NCI-H524 treated with DMSO at 0.1 percent for 48 hours (cell line): ENCODE results near the gene ZSCAN5C.
"Not testable (repeated sequence)": the region's sequence is repeated elsewhere in the genome, so short reads cannot be mapped to it uniquely, and the experiment has no call there.

ENCODE experiments used
- DNase-seq: peaks from one replicate; lab custom pipeline; 2025; lab: John Stamatoyannopoulos, UW

The ZSCAN5C gene, protein sequence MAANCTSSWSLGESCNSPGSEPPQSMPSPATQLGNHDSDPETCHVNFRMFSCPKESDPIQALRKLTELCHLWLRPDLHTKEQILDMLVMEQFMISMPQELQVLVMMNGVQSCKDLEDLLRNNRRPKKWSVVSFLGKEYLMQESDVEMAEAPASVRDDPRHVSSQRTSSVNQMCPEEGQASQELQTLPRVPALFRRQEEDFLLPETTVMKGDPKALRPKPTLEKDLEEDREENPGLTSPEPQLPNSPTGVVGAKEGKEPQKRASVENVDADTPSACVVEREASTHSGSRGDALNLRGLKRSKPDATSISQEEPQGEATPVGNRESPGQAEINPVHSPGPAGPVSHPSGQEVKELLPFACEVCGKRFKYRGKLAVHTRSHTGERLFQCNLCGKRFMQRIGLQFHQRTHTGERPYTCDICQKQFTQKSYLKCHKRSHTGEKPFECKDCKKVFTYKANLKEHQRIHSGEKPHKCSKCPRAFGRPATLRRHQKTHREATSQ

DNA sequence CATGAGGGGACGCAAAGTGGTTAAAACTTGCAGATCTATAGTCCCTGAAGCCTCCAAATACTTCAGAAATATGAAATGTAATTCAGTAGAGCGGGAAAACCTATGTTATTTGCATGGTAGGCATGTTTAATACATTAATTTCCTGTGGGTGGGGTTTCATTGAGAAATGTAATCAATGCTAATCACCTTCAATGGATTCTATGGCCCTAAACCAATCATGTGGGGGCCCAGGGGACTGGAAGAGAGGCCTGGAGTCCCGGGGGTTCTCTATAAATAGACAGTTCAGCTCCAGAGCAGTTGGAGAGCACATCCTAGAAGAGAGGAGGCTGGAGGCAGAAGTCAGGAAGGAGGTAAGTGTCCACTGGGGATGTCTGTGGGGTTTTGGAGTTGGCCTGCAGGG, at the start of gene ZSCAN5C:
TSS of gene ZSCAN5C (plus strand) at position 301 of the 400 bp plus-strand sequence. CDS start 3,641 bp downstream, outside the sequence.
- DNase-seq: no peak

DNA sequence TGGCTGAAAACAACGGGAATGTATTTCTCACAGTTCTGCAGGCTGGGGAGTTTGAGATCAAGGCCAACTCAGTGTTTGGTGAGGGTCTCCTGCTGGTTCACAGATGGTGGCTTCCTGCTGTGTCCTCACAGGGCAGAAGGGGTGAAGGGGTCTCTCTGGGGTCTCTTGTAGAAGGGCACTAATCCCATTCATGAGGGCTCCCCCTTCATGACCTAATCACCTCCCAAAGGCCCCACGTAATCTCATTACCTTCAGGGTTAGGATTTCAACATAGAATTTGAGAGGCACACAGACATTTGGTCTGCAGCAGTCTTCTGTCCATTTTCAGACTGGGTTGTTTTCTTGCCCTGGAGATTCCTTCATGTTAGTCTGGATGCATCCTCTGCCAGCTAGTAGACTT, 49.4 kb upstream of the ZSCAN5C start:
- no peak for DNase-seq

DNA sequence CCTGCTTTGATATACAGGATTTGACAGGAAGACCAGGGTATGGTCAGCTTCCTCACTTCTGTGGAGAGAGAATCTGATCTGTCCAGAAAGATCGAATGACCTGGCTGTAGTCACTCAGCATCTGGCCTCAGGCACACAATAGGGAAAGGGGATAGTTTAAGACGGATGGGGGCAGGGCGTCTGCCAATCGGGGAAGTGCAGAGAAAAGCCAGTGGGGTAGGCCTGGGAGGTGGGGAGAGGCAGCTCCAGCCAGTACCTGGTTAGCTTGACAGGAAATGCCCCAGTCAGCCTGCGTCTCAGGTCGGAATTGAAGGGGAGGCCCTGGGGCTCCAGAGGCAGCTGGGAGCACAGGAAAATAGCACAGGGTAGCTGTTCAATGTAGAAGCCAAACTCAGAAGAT, 48.6 kb upstream of the ZSCAN5C start:
- no peak for DNase-seq

DNA sequence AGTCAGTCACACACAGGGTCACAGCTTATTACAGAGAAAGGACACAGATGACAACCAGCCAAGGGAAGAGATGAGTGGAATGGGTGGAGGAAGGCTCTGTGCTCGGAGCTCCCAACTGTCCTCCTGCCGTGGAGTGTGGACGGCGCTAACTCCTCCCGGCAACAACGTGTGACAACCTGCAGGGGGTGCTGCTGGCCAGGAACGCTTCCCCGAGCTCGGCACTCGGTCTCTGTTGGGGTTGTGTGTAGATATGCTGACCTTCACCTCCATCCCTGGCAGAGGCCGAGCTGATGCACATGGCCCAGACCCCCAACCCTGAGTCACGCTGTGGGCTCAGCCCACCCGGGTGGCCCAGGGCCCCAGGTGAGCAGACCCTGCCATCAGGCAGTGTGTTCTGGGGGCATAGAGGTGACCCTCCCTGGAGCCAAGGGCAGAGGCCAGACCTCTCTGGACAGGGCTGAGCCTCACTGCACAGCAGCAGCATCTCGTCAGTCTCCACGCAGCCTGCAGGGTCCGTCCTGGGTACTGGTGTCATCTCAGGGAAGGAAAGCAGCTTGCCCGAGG, 46.9 kb upstream of the ZSCAN5C start:
- no peak for DNase-seq

DNA sequence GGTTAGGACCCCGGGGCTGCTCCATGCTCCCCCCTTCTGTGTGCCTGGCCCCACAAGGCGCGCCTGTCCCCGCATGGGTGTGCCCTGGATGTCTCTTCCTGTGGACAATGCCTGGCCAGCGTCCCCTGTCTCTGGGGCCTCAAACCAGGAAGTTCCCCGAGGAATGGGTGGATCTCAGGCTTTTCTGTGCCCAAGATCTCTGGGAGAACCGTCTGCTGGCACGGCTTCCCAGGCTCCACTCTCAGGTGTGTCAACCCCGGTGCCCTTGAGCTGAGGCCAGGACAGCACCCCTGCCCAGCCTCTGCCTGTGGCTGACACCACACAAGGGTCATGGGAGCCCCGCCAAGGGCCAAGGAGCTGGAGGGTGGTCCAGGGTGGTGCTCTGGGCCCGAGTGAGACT, 45.3 kb upstream of the ZSCAN5C start:
- DNase-seq: no peak

DNA sequence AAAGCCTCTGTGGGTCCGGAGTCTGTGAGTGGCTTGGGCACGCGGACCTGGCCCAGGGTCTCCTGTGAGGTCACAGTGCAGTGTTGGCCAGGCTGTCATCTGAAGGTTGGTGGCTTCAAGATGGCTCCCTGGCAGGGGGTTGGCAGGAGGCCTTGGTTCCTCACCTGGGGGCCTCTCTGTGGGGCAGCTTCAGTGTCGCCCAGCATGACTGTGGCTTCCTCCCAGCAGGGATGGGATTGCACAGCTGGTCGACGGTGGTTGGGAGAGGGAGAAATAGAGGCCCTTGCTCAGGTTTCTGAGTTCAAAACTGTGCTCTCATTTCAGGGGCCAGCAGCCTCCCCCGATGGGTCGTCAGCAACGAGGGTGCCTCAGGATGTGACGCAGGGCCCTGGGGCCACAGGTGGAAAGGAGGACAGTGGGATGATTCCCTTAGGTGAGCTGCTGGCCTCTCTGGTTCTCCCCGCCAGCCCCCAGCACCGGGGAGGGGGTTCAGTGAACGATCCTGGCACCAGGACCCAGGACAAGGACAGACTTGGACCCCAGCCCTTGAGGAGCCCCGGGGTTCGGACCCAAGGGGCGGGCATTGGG, 43.8 kb upstream of the ZSCAN5C start:
- no peak for DNase-seq

DNA sequence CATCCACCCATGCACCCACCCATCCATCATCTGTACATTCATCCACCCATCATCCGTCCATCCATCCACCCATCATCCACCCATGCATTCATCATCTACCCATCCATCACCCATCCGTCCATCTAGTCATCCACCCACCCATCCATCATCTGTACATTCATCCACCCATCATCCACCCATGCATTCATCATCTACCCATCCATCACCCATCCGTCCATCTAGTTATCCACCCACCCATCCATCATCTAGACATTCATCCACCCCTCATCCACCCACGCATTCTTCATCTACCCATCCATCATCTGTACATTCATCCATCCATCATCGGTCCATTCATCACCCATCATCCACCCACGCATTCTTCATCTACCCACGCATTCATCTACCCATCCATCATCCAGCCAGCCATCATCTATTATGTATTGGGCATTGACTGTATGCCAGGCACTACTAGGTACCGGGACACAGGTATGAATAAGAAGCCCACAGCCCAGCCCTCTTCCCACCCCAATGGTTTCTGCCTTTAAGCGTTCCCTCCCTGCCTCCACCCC, 43.0 kb upstream of the ZSCAN5C start:
- DNase-seq: no peak

DNA sequence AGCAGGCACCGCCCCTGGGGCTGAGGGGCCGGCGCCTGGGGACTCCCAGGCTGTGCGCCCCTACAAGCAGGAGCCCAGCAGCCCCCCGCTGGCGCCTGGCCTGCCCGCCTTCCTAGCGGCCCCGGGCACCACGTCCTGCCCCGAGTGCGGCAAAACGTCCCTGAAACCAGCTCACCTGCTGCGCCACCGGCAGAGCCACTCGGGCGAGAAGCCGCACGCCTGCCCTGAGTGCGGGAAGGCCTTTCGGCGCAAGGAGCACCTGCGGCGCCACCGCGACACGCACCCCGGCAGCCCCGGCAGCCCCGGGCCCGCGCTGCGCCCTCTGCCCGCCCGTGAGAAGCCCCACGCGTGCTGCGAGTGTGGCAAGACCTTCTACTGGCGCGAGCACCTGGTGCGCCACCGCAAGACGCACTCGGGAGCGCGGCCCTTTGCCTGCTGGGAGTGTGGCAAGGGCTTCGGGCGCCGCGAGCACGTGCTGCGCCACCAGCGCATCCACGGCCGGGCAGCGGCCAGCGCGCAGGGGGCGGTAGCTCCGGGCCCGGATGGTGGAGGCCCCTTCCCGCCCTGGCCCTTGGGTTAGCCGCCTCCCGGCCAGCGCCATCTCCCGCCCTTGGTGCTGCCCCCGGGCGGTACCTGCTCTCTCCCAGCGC, 42.3 kb upstream of the ZSCAN5C start:
- DNase-seq: no peak

DNA sequence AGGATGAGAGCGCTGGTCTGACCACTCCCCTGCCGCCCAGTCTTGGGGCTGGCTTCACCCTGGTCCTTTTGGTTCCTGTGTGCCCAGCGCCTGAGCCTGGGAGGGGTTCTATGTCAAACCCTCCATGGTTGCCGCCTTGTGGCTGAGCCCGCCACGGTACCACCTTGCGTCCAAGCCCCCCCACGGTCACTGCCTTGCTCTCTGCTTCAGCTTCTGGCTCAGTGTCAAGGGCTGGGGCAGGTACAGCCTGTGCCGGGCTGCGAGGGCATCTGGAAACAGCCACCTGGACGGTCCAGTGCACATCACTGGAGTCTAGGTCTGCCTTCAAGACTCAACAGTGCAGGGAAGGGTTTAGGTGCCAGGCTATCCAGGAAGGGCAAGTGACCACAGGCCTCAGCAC, 40.5 kb upstream of the ZSCAN5C start:
- no peak for DNase-seq

DNA sequence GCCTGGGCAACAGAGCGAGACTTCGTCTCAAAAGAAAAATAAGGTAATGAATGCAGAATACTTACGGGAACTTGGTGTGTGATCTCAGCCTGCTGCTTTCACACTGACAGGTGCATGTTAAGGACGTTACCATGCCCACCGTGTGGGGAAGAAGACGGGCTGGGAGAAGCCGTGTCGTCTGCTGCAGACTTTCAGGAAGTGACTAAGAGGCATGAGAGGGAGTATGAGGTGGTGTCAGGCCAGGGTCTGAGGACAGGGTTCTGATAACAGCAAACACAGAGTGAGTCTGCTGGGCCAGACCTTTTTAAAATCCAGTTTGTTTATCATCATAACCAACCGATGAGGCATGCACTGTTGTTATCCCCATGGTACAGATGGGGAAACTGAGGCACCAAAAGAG, 39.8 kb upstream of the ZSCAN5C start:
- no peak for DNase-seq

DNA sequence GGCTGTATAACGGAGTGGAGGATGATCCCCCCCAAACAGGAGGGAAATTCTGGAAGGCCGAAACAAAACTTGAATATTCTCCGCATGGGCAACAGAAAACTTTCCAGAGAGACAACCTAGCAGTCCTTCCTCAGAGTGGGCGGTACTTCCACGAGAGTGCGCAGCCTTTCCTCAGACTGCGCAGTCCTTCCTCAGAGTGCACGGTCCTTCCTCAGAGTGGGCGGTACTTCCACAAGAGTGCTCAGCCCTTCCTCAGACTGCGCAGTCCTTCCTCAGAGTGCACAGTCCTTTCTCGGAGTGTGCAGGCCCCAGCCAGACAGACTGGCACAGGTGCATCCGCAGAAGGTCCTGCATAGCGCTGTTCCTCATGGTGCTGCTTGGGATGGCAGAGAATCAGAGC, 39.0 kb upstream of the ZSCAN5C start:
- DNase-seq: no peak

DNA sequence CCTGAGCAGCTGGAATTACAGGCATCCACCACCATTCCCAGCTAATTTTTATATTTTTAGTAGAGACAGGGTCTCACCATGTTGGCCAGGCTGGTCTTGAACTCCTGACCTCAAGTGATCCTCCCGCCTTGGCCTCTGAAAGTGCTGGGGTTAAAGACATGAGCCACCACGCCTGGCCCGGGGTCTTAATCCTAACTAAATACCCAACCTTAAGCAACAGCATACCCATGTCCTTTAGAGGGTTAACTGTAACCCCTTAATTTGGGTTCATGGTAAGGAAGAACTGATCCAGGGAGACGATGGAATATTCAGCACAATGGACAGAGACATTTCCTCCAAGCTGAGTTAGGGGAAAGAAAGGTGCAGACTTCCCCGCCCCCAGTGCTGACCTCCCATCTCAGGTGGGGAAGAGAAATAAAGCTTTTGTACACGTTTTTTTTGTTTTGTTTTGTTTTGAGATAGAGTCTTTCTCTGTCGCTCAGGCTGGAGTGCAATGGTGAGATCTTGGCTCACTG, 35.0 kb upstream of the ZSCAN5C start:
- DNase-seq: no peak

DNA sequence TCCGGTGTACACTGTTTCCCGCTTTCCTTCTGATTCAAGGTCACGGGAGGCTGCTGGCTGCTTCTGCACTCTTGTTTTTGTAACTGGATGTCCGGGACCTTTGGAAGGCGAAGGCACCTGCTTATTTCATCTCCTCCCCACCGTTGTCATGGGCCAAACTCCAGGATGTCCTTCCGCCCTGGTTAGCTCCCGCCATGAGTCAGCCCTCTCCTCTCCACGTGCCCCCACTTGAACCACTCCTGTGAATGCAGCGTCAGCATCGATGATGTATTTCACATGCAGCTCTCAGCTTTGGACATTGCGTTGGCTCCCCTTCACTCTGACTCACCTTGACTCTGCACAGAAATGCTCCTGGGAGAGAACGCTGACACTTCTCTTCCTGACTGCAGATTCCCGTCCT, 31.8 kb upstream of the ZSCAN5C start:
- DNase-seq: no peak

DNA sequence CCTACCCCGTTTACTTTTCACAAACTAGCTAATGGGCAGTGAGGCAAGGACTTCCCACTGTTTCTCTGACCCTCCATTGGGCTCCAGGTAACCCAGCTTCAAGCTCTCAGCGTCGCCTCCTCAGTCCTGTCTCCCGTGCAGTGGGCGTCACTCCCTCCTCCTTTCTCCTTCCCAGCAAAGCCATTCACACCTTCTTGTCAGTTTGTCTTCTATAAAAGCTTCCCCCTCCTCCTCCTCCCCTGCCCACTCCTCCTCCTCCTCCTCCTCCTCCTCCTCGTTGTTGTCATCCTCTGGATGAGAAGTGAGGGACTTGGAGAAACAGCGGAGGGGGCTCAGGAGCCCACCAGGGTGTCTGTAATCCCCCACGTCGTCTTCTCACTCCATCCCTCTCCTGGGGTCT, 28.0 kb upstream of the ZSCAN5C start:
- no peak for DNase-seq

DNA sequence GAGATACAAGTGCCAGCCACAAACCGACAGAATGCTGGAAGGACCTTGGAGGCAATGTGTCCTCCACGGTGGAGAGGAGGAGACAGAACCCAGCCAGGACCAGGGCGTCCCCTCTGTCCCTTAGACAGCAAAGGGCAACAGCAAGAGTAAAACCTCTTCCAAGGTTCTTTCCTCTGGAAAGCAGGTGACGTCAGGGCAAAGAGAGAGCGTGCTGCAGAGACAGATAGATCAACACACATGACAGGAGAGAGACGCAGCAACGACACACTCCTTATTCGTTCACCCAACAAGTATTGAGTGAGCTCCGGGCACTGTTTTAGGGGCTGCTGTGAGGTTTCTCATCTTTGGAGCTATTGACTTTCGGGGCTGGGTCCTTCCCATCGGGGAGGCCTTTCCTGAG, 27.5 kb upstream of the ZSCAN5C start:
- no peak for DNase-seq

DNA sequence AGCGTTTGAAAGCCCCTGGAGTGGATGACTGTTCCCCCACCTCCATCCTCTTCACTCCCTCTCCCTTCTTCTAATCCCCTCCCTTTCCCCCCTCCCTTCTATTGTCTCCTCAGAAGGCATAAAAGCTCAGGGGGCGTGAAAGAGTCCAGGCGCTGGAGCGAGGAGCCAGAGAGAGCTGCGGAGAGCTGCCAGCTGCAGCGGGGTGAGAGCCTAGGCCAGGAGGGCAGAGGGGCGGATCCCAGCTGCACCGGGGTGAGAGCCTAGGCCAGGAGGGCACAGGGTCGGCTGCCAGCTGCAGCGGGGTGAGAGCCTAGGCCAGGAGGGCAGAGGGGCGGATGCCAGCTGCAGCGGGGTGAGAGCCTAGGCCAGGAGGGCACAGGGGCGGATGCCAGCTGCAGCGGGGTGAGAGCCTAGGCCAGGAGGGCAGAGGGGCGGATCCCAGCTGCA, 26.2 kb upstream of the ZSCAN5C start, which contains the start of gene GALP:
TSS of gene GALP (plus strand) at position 148 of the 447 bp plus-strand sequence. CDS start 1,101 bp downstream, outside the sequence.
- not testable (repeated sequence) for DNase-seq

DNA sequence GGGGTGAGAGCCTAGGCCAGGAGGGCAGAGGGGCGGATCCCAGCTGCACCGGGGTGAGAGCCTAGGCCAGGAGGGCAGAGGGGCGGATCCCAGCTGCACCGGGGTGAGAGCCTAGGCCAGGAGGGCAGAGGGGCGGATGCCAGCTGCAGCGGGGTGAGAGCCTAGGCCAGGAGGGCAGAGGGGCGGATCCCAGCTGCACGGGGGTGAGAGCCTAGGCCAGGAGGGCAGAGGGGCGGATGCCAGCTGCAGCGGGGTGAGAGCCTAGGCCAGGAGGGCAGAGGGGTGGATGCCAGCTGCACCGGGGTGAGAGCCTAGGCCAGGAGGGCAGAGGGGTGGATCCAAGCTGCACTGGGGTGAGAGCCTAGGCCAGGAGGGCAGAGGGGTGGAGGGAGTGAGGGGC, 25.8 kb upstream of the ZSCAN5C start:
- DNase-seq: not testable (repeated sequence)

DNA sequence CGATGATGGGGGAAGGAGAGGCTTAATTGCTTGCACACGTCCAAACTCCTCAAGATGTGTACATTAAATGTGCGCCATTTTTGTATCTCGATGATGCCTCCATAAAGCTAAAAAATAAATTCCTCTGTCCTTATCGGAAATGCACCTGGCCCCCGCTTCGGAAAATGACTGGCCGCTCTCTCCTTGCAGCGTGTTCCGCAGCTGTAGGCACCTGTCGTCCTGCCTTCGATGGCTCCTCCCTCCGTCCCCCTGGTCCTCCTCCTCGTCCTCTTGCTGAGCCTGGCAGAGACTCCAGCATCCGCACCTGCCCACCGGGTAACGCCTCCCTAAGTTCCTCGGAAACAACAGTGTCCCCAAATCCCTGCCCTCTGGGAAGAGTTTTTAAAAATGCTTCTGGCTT, 25.2 kb upstream of the ZSCAN5C start:
- DNase-seq: no peak

DNA sequence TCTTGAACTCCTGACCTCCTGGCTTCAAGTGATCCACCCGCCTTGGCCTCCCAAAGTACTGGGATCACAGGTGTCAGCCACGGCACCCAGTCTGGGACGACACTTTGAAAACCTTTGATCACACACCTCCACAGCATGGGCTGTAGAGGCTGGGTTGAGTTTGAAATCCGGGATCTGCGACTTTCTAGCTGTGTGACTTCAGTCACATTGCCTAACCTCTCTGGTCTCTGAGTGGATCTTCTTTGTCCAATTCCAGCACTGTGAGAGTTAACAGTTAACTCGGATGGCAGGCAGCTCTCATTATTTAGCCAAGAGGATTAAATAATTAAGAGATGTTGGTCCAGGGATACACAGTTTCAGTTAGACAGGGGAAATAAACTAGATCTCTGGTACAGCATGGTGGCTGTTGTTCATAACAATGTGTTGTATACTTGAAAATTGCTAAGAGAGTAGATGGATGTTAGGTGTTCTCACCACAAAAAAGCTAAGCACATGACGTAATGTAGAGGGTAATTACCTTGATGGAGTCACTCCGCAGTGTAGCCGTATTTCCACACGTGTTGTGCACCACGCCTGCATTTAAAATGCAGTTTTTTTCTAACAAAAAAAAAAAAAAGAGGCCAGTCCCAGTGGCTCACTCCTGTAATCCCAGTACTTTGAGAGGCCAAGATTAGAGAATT, 24.4 kb upstream of the ZSCAN5C start:
- DNase-seq: no peak

DNA sequence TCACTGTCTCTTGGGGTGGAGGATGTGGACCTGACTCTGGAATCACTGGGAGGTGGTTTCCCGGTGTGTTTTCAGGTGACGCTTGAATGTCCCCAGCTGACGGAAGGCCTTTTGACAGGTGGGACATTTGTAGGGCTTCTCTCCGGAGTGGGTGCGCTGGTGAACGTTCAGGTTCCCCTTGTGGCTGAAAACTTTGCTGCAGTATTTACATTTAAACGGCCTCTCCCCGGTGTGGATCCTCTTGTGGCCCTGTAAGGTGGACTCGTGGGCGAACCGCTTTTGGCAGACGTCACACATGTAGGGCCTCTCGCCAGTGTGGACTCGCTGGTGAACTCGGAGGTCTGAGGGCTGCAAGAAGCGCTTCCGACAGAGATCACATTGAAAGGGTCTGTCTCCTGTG, 12.3 kb upstream of the ZSCAN5C start:
- no peak for DNase-seq

DNA sequence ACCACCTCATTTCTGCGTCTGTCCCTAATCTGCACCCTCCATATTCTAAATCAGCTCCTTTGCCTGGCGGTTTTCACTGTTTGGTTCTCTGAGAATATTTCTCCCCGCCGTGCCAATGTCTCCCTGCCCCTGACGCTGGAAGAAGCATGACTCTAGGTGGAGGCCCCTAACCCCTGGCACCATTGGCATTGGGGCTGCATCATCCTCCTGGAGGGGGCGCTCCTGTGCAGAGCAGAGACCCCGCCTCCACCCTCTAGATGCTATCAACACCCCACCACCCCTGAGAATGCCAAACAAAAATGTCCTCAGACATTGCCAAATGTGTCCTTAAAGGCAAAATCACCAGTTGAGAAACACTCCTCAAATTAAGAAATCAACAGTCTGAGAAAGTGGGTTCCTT, 11.0 kb upstream of the ZSCAN5C start:
- DNase-seq: no peak
